Measurements from ENCODE around the gene TMEM267.
"Not testable (repeated sequence)": the region's sequence is repeated elsewhere in the genome, so short reads cannot be mapped to it uniquely, and the experiment has no call there.

The TMEM267 gene

DNA sequence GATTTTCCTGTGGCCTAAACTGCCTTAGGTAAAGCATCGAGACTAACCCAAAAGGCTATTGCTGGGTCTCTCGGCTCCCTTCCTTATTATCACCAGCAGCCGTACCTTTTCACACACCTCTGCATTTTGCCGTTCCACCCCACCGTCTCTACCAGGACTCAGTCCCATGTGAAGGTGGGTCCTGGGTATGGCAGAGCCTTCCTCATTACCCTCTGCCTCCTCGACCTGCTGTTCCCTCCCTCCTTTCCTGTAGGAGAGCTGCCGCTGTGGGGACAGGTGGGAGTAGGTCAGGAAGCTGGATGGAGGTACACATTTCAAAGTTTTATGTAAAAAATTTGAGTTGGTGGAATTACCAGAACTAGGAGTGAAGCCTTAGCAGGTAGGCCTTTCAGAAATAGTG lies 73.3 kb downstream of the TMEM267 start:
- in situ Hi-C loops (cut with MboI; ENCODE audit: low sequenced_read_pairs) = no loop called here

DNA sequence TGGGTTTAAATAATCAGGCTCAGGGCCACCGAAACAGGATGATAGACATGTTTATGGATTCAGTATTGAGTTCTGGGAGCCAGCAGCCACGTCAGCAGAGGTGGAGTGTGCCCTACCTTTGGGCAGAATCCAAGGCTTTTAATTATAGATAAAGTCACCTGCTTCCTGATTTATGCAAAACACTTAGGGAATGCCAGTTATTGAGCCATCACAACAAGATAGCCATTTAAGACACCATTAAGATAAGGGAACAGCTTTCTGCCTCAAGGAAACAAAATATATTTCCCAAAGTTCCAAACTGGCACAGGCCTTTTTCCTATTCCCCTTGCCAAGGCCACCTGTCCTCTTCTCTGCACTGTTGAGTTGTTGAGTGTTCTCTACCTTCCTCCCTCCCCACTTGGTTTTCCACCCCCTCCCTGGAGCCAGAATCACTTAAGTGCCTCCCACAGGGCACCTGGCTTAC lies 73.8 kb downstream of the TMEM267 start:
- in situ Hi-C loops (cut with MboI; ENCODE audit: low sequenced_read_pairs) = no loop called here

DNA sequence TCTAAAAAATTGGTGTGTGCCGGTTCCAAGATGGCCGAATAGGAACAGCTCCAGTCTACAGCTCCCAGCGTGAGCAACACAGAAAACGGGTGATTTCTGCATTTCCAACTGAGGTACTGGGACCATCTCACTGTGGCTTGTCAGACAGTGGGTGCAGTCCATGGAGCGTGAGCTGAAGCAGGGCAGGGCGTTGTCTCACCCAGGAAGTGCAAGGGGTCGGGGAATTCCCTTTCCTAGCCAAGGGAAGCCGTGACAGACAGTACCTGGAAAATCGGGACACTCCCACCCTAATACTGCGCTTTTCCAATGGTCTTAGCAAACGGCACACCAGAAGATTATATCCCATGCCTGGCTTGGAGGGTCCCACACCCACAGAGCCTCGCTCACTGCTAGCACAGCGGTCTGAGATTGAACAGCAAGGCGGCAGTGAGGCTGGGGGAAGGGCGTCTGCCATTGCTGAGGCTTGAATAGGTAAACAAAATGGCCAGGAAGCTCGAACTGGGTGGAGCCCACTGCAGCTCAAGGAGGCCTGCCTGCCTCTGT lies 81.1 kb downstream of the TMEM267 start:
- in situ Hi-C loops (cut with MboI; ENCODE audit: low sequenced_read_pairs) = not testable (repeated sequence)

DNA sequence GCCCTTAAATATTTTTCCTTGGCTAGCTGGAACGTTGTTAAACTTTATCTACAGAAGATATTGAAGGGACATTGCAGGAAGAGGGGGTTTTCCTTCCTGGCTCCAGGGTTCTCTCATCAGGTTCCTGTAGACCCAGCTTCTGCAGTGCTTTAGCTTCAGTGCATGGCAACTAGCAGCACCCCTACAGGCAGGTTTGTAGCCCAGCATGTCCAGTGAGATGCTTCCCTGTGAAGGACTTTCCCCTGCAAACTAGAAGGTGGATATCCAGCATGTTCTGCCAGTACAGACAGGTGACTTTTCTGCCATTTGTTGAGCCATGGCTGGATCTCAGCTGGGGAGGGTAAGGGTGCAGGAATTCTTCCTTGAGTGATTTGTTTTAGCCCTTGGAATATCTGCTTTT lies 81.8 kb downstream of the TMEM267 start:
- in situ Hi-C loops (cut with MboI; ENCODE audit: low sequenced_read_pairs) = no loop called here

DNA sequence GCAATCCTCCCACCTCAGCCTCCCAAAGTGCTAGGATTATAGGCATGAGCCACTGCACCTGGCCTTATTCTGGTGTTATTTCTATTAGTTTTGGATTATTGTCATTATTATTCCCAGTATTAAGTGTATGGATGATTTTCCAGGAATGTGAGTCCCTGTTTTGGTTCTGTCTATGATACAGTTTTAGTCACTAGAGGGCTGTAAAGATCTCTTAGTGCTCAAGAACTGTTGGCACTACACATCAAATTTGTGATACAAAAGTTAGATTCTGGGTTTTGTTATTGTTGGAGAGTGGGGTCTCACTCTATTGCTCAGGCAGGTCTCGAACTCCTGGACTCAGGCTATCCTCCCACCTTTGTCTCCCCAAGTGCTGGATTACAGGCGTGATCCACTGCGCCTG lies 83.6 kb downstream of the TMEM267 start:
- in situ Hi-C loops (cut with MboI; ENCODE audit: low sequenced_read_pairs) = no loop called here

DNA sequence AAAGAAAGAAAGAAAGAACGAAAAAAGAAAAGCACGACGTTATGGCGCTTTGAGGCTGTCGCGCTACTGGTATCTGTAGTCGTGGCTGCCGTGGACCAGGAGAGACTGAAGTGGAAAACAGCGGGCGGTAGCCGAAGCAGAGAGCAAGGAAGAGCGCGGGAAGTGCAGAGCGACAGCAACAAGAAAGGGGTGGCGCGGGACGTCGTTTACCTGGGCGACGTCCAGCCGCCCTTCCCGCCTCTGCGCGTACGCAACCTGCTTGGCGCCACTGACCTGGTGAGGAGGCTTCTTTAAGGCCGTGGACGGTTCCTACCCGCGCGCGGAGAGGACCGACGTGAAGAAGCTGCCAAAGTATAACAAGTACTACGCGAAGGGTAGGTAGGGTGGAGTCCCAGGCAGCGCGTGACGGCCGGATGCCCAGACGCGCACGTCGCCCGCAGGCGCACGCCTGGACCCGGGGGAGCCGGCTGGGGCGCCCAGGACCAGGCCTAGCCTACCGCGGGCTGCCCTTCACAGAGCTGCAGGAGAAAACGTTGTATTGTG lies 86.8 kb downstream of the TMEM267 start:
- in situ Hi-C loops (cut with MboI; ENCODE audit: low sequenced_read_pairs) = loop anchor here (25.0 kb wide), 1 partner anchor 485 kb away; no protein-coding TSS in a partner anchor

All from HL-60/S4 (cell line).